Epidermal melanocyte (primary cell): Measurements from ENCODE around the gene TMEM62.
"Not testable (repeated sequence)": the region's sequence is repeated elsewhere in the genome, so short reads cannot be mapped to it uniquely, and the experiment has no call there.

ENCODE experiments used
- DNase-seq: peaks from one replicate; pipeline ENCODE4 v3.0.0; 2011; ENCODE audit warnings: low spot score; ENCODE audit not compliant: insufficient read length

TMEM62 gene

GRCh38 chr15:43208052-43209002, 74.9 kb downstream of the TMEM62 start:
- no peak for DNase-seq

DNA sequence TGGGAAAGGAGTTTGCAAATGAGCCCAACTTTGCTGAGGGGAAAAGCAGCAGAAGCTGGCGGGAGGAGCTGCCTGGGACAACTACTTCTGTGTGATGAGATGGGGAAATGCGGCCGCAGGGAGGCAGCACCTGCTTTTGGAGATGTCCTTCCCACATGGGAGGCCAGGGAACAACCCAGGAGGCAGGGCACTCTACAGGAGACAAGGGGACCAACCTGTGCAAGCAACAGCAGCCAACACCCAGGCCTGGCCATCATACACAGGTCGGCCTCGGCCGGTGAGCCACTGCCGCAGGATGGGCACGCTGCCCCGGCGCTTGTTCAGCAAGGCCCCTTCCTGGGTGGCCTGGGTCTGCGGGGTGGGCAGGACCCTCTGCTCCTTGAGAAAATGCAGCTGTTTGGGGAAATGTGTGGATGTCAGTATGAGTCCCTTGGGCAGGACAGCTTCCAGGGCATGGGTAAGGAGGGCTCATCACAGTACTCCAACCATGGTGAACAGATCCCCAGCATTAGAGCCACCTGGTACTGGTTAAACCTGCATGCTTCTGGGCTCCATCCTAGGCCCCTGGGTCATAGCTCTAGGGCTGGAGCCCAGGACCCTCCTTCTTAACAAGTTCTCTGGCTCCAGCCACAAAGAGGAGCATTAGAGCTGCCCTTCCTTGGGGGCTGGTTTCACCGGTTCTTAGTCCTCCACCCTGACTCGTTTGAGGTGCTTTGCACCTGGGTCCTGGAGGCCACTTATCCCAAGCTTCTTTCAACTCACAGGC, 75.9 kb downstream of the TMEM62 start:
- no peak for DNase-seq

GRCh38 chr15:43210172-43210745, 76.9 kb downstream of the TMEM62 start:
- no peak for DNase-seq

- no peak for DNase-seq
Measured at GRCh38 chr15:43210807-43211206, 77.4 kb downstream of the TMEM62 start.

DNA sequence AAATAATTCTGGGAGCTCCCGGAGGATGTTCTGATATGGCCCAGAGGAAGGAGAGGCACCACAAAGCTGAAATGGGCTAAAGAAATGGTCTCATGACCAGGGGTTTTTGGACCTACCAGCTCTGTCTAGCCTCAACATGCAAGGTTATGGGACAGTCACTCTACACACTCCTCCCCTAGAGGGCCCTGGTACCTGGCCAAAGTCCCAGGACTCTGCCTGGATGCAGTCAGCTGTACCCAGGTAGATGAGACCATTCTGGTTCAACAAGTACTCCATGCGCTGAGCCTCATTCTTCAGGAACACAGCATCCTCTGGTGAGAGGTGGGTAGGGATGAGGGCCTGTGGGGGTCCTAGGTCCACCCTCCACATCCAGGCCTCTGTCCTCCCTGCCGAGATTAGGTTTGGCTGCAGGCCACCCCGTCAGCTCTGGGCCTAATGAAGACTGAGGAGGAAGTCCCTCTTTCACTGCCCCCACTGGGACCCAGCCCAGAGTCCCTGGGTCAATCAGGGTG, 77.9 kb downstream of the TMEM62 start:
- DNase-seq = no peak

GRCh38 chr15:43212299-43212698, 78.9 kb downstream of the TMEM62 start:
- no peak for DNase-seq

DNA sequence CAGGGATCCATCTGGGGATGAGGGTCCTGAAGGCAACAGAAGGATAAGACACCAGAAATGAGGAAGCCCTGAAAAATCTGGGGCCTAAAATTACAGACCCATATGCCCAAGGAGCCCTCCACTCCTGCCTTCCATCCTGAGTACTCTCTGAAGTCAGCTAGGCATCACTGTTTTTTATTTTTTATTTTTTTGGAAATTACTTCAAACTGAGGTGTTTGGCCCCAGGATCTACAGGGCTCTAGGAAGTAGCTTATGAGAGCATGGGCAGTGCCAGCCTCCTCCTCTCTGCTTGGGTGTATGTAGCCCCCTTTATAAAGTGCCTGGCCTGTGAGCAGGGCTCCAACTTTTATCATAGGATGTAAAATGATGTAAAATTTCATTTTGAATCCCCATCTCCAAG, 79.6 kb downstream of the TMEM62 start:
- DNase-seq = no peak

DNA sequence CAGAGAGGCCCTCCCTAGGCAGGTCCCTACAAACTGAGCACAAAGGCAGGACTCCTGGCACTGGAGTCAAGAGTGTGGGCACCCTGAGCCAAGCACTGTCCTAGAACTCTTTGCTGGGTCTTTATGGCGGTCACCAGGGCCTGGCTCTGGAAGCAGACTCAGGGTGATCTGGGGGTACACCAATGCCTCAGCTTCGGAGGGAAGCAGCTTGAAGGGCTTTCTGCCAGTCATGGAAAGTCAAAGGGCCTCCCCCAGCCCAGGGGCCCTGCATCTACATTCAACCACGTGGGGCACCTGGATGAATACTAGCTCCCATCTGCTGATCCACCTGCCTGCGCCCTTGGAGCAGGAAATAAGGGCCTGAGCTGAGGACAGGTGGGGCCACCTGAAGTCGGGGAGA, 80.1 kb downstream of the TMEM62 start:
- DNase-seq = no peak

DNA sequence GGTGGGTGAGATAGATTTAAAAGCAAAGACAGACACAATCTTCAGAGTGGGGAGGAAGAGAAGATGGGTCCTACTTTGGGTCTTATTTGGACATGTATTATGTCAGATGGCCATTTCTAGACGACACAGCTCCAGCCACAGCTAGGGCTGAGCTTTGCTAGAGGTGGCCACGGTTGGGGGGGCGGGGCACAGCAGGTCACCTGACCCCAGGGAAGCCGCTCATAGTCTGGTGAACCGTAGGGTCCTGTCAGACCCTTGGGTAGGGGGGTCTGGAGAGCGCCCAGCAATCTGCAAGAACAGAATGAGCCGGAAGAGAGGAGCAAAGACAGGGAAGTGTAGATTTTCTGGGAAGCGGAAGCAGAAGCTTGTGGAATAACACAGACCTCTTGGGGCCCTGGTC, 80.8 kb downstream of the TMEM62 start:
- DNase-seq = no peak

DNA sequence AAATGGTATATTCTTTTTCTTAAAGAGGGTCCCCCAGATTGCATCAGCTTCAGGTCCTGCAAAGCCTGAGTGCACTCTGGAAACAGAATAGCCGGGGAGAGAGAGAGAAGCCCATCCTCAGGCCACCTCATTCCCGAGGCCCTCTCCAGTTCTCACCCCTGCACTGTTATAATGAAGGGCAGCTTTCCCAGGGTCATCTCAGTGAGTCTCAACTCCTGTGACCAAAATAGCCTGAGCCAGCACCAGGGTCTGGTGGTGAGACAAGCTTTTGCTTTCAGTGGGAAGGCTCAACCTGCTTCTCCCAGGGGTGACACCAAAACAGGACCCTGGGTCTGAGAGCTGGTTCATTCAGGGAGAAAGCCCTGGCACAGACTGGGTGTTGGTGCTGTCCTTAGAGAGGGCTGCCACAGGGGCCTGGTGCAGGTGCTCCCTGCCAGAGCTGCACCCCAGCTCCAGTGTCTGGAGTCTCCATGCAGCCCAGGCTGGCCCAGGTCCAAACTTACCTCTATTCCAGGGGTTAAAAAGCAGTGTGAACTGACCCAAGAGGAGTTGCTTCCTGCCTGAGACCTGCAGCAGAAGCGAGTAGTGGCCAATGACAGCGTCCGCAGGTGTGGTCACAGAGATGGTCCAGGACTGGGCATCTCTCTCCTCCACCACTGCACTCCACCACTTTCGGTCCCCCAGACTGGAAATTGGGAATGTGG, 81.4 kb downstream of the TMEM62 start:
- DNase-seq = no peak

DNA sequence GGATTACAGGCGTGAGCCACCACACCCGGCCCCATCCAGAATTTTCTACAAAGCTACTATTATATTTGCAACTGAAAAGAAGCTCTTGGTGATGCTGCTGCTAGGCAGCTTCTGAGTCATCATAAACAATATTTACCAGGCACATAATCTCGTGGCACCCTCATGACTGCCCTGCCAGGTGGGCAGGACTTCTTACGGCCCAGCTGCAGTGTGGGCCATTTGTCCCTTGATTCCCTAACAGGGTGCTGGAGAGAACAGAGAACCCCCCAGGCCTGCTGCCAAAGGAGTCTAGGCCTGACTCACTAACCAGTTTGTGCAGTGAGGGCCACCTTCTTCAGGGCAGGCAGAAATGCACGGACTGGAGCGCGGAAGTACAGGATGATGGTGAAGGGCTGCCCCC, 82.6 kb downstream of the TMEM62 start:
- no peak for DNase-seq

DNA sequence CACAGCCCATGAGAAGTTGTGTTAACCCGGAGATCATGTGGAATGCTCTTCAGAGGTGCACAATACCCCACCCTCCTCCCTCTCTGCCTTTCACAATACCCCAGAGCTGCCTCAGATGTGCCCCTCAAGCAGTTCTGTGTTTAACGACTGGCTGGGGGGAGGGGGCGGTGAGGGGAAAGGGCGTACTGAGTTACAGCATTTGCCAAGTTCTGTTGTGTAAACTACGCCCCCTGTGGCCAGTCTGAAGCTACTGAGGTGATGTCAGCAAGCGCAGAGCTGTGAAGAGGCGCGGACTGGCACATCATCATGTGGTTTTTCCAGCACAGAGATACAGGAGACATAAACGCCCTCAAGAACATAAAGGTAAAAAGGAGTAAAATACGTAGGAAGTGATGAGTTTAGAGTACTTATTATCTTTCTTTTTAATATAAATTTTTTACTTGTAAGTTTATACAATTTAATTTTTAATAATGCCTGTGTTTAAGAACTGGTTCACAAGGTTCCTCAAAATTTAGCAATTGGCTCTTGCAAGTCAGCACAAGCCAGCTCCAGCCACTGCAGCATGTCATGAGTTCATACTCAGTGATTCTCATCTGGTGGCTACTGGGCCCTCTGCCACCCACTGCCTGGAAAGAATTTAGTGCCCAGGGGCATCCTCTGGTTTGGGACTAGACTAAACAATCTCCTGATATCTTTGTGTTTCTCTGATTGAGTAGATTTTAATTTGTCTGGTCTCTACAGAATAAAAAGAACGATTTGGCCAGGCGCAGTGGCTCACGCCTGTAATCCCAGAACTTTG, 85.7 kb downstream of the TMEM62 start:
- peak; percentile 71 for DNase-seq

GRCh38 chr15:43219929-43220928, 86.8 kb downstream of the TMEM62 start:
- DNase-seq = no peak

DNA sequence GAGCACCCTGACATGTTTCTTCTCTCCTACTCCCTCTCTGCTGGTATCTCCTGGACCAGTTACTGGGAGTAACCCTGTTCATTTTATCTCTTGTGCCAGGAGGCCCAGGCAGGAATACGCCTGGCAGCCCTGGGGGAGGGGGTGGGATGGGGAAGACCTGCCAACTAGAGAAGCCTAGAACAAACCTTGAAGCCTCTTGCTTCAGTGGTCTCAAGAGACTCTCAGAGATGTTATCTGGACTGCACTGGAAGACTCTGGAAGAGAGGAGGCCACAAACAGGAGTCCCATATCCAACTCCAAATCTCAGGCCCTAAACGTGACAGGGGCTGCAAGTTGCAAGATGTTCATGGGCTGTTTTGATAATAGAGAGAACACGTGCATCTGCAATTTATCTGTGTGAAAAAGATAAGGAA, 87.6 kb downstream of the TMEM62 start, which contains the start of gene EPB42:
TSS of gene EPB42 (minus strand) at position 28 of the 413 bp plus-strand sequence. CDS start 193 bp downstream, outside the sequence.
- no peak for DNase-seq

DNA sequence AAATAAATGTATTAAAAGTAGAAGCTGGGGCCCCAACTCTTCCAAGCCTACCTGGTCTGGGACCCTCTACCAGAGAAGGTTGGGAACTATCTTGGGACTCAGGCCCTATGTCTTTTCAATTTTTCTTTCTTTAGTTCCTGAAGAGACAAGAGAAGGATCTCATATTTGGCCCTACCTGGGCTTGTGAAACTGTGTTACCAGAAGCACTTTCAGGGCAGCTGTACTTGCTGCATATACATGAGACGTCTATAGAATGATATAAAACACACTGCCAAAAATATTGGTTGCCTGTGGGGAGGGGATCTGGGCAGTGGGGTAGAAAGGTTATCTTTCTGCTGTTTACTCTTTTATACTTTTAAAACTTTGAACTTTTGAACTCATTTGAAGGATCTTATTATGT, 88.0 kb downstream of the TMEM62 start:
- DNase-seq = no peak

DNA sequence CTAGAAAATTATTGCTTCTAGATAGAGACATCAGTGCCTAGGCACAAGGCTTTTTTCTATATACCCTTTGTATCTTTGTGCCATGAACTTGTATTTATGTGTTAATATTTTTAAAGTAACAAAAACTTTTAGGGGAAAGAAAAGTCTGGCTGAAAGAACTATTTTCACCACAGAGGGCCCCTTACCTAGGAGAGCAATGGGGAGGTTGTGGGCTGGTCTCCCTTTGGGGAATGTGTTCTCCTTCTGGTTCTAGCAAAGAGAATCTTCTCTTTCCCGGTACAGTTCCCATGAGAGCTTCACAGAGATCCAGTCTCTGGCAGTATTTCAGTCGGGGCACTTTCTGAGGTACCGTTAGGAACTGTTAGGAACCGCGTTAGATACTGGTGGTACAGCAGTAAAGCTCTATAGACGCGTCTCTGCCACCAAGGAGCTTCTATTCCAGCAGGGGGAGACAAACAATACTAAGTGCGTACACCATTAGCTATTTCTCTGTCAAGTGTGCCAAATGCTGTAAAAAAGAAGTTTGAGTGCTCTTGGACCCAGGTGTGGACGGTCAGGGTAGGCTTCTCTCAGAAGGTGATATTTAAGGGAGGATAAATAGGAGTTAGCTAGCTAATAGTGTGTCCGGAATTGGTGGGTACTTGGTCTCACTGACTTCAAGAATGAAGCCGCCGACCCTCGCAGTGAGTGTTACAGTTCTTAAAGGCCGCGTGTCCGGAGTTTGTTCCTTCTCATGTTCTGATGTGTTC, 92.0 kb downstream of the TMEM62 start:
- DNase-seq = peak; percentile 68

DNA sequence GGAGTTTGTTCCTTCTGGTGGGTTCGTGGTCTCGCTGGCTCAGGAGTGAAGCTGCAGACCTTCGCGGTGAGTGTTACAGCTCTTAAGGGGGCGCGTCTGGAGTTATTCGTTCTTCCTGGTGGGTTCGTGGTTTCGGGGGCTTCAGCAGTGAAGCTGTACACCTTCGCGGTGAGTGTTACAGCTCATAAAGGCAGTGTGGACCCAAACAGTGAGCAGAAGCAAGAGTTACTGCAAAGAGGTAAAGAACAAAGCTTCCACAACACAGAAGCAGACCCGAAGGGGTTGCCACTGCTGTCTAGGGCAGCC, 92.5 kb downstream of the TMEM62 start:
- DNase-seq = not testable (repeated sequence)
